GM10248 (cell line): ENCODE results near the gene HOXA7.

ENCODE experiments used
- CTCF ChIA-PET: fragments of 300-600 bp; sonication (Branson Sonifier 250); formaldehyde crosslinking; extraction: SDS; loops from one replicate; lab custom pipeline; 2021; ENCODE audit warnings: antibody characterized with exemption; lab: Yijun Ruan, JAX
- POLR2A ChIA-PET: fragments of 350-650 bp; sonication (Branson Sonifier 250); formaldehyde crosslinking; extraction: SDS; loops from one replicate; lab custom pipeline; 2020; ENCODE audit warnings: antibody characterized with exemption; lab: Yijun Ruan, JAX
- DNase-seq: peaks from one replicate; pipeline ENCODE4 v3.0.0; 2012; ENCODE audit errors: extremely low spot score
- TF ChIP-seq, protein P1 (sequence below): IDR thresholded peaks from 2 replicates; pipeline ENCODE4 v1.5.1; 2012; ENCODE audit warnings: mild to moderate bottlenecking, low read depth; ENCODE audit errors: extremely low read depth, missing control alignments, control extremely low read depth

Gene HOXA7

DNA sequence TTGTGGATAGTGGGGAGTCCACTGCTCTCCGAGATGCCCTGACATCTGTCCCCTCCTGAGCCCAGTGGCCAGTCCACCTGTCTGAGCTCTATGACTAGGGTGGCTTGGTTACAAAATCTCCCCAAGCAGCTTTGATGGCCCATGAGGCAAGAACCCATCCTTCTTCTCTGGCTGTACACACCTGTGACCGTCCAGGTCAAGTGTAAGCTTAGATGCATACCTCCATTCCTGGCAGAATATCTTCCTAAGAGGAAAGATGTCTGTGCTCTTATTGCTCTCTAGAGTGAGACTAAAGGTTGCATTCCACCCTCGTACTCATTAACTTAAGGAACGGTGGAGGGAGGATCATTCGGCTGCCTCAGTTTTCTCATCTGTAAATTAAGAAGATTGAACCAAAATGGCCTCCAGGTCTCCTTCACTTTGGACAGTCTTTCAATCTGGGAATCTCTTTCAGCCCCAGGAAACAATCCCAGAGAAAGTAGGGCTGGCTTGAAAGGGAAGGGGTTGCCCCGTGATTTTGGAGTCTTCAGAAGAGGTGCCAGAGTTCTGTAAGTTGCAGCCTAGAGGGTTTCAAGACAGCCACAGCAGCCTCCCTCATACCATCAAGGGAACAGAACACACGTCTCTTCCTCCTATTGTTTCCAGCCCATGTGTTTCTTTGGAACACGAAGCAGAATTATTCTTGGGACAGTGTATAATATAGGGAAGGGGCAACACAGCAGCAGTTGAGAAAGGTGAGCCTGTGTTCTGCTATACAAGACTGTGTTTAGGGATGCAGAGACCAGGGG lies 31.4 kb downstream of the HOXA7 start:
- POLR2A ChIA-PET = no interaction called here
- TF ChIP-seq, protein P1, sequence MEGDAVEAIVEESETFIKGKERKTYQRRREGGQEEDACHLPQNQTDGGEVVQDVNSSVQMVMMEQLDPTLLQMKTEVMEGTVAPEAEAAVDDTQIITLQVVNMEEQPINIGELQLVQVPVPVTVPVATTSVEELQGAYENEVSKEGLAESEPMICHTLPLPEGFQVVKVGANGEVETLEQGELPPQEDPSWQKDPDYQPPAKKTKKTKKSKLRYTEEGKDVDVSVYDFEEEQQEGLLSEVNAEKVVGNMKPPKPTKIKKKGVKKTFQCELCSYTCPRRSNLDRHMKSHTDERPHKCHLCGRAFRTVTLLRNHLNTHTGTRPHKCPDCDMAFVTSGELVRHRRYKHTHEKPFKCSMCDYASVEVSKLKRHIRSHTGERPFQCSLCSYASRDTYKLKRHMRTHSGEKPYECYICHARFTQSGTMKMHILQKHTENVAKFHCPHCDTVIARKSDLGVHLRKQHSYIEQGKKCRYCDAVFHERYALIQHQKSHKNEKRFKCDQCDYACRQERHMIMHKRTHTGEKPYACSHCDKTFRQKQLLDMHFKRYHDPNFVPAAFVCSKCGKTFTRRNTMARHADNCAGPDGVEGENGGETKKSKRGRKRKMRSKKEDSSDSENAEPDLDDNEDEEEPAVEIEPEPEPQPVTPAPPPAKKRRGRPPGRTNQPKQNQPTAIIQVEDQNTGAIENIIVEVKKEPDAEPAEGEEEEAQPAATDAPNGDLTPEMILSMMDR = no peak
- no peak for DNase-seq
- CTCF ChIA-PET = no interaction called here

DNA sequence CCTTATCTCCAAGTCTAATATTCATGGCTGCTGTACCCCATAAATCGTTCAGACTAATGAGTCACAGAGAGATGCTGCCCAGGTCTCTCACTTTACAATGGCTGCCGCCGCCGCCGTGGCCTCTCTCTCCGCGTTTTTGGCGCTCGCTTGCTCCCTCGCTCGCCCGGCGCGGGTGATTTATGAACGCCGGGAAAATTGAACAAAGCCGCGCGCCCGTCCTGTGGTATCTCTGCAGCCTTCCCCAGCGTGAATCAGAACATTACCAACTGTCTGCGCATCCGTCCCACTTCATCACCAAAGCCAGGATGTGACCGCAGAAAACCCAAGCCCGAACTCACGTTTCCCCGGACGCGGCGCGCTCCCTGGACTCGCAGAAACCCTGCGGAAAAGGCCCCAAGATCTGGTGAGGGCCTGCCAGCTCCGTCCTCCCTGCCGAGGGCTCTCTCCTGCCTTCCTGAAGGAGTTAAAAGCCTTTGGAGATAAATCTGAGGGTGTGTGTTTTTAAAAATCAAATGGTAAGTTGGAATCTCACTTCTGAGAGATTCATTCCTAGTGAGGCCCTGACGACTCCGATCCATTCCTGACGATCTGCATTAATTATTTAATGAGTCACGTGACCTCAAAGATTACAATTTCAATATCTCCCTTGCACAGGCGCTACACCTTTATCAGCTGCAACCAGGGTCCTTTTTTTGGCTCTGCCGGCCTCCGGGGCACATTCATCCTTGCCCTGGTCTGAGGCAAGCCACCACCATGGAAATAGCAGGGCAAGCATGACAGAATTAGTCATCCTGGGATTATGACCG lies 32.2 kb downstream of the HOXA7 start:
- DNase-seq = no peak
- TF ChIP-seq, protein P1 = no peak
- ChIA-PET CTCF (no interaction called here), POLR2A (no interaction called here)

DNA sequence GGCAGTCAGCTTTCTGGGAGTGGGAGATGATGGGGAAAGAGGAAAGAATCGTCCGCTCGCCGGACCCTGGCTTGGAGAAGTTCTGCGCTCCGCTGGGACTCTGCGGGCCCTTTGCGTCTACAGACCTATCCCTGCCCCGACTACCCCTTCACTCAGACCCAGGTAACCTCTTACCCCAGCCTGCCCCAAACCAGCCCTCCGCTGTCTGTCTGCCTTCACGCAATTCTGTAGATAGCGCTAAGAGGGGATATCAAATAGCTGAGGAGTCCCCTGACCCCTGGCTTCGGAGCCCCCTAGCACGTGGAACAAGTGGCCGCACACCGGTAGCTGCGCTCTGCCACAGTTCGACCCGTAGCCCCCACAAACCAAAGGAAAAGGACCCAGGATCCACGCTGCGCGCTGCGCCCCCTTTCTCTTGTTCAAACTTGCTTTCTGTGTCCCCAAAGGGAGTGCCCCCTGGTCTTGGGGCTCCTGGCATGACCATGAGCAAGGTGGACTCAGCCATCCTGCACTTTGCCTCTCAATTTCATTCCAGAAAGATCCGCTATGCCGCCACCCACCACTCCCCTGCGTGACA lies 32.9 kb downstream of the HOXA7 start:
- CTCF ChIA-PET = no interaction called here
- TF ChIP-seq, protein P1 = no peak
- POLR2A ChIA-PET = no interaction called here

DNA sequence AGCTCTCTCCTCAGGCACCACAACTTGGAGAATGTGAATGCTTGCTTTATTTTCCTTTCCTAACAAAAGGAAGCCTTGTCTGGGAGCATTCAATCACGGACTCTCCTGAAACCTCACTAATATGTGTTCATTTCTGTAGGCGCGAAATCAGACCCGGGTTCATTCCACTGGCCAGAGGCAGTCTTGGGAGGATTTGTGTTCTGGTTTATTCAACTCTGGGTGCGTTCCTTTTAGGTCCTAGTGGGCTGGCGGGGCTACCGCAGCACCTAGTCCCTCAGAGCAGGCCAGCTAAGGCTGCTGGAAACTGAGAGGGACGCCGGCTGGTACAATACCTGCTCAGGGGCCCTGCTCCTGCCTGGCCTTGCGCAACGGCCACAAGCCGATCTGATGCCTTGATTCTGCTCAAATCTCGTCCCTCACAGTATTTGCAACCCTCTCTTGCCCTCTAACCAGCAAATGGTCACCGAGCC lies 33.4 kb downstream of the HOXA7 start:
- no peak for DNase-seq
- POLR2A ChIA-PET = no interaction called here
- CTCF ChIA-PET = no interaction called here
- TF ChIP-seq, protein P1 = no peak

More for the DNA sequence above, 32.9 kb downstream of the HOXA7 start:
- DNase-seq = no peak

DNA sequence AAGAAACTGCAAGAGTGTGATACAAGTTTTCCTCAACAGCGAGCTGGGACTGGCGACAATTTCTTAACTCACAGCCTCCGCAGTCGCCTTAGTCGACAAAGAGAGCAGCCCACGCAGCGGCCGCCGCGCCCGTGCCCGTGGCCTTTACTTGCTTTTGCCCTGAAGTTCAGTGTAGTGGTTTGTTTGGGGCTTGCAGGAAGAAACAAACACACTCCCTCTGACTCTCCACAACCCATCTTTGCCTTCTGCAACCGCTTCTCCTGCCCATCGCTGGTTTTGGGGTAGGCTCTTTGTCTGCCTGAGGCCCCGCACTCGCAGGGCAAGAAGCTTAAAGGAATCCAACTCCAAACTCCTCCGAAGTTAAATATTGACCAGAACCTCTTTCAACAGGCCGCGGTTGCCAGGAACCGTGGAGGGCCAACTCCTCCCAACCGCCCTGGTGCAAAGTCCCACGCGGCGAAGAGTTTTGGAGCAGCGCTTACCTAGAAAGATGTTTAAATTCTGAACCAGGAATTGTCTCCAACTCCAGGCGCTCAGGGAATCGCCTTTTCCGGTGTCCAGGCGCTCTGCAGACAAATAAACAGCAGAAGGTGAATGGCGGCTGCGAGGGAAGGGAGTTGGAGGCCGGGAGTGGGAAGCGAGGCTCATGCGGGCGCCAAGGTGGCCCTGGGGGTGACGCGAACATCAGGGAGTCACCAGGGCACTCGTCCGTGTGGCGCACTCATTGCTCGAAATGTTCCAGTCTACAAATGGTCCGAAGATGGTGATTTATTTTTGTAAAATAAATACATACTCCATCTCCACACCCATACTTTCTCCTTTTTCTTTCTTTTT lies 34.2 kb downstream of the HOXA7 start:
- ChIA-PET CTCF (no interaction called here), POLR2A (no interaction called here)
- TF ChIP-seq, protein P1 = no peak
- DNase-seq = no peak

DNA sequence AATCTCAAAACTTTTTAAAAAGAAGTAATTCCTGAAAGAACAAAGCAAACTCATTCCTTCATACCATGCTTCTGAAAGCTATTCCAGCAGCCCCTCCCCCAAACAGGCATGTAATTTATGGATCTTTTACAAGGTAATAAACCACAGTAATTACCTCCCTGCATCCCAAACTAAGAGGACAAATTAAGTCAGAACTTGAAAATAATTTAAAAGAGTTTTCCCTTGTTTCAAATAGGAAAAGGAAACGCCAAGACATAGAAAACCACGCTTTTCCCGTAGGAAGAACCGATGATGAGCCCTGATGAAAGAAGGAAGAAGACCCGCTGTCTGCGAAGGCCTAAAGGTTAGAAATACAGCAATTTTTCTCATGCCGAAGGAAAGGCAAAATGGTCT lies 34.8 kb downstream of the HOXA7 start:
- ChIA-PET POLR2A (no interaction called here), CTCF (no interaction called here)
- no peak for DNase-seq
- TF ChIP-seq, protein P1 = no peak
